MM.1S (cell line): ENCODE data around the gene IGSF6.

ENCODE experiments used
- EZH2 ChIP-seq: fragments of 300-600 bp; sonication (generic); optimal IDR thresholded peaks from 2 replicates; pipeline ENCODE3; 2017; ENCODE audit warnings: low read depth, mild to moderate bottlenecking, antibody characterized with exemption, low read length, mixed read lengths
- EZH2phosphoT487 ChIP-seq: fragments of 300-600 bp; sonication (generic); IDR thresholded peaks from 2 replicates; pipeline ENCODE4 v1.6.1; 2018; ENCODE audit warnings: antibody characterized with exemption, low read length
- TF ChIP-seq, protein P1 (sequence below): fragments of 300-600 bp; sonication (generic); IDR thresholded peaks from 2 replicates; pipeline ENCODE4 v1.5.1; 2016; ENCODE audit warnings: antibody characterized with exemption, low read length, mixed read lengths

DNA sequence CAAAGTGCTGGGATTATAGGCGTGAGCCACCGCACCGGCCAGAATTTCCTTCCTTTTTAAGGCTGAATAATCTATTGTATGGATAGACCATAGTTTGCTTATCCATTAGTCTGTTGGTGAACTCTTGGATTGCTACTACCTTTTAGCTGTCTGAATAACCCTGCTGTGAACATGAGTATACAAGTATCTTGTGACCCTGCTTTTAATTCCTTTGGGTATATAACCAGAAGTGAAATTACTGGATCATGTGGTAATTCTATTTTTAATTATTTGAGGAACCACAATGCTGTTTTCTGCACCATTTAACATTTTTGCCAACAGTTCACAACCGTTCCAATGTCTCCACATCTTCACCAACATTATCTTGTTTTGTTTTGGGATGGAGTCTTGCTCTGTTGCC lies 6.7 kb upstream of the IGSF6 start:
- TF ChIP-seq, protein P1, sequence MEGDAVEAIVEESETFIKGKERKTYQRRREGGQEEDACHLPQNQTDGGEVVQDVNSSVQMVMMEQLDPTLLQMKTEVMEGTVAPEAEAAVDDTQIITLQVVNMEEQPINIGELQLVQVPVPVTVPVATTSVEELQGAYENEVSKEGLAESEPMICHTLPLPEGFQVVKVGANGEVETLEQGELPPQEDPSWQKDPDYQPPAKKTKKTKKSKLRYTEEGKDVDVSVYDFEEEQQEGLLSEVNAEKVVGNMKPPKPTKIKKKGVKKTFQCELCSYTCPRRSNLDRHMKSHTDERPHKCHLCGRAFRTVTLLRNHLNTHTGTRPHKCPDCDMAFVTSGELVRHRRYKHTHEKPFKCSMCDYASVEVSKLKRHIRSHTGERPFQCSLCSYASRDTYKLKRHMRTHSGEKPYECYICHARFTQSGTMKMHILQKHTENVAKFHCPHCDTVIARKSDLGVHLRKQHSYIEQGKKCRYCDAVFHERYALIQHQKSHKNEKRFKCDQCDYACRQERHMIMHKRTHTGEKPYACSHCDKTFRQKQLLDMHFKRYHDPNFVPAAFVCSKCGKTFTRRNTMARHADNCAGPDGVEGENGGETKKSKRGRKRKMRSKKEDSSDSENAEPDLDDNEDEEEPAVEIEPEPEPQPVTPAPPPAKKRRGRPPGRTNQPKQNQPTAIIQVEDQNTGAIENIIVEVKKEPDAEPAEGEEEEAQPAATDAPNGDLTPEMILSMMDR, result no peak
- TF ChIP-seq EZH2phosphoT487 (no peak), EZH2 (no peak)
